T47D (cell line): ENCODE measurements around the gene PTCRA.

Experiments used
- DNase-seq, 2 experiments: peaks; one replicate each; pipeline versions ENCODE4 v3.0.0 to v3.0.0-alpha.2; 2011 to 2012; ENCODE audit warnings: low read depth in 1 of 2, low spot score in 1 of 2
- JUND ChIP-seq: IDR thresholded peaks from 2 replicates; pipeline ENCODE4 v1.6.1; 2012; ENCODE audit warnings: low read depth
- in situ Hi-C: cut with HindIII; loops from 2 replicates; pipeline ENCODE4 v1.10.0; 2016; ENCODE audit warnings: low sequenced_read_pairs, low pct_unique_long_range_greater_than_20kb

PTCRA gene

GRCh38 chr6:42970871-42971612, 55.2 kb downstream of the PTCRA start:
- in situ Hi-C loops, result no loop called here
- DNase-seq, result no peak
- no peak for TF ChIP-seq JUND

DNA sequence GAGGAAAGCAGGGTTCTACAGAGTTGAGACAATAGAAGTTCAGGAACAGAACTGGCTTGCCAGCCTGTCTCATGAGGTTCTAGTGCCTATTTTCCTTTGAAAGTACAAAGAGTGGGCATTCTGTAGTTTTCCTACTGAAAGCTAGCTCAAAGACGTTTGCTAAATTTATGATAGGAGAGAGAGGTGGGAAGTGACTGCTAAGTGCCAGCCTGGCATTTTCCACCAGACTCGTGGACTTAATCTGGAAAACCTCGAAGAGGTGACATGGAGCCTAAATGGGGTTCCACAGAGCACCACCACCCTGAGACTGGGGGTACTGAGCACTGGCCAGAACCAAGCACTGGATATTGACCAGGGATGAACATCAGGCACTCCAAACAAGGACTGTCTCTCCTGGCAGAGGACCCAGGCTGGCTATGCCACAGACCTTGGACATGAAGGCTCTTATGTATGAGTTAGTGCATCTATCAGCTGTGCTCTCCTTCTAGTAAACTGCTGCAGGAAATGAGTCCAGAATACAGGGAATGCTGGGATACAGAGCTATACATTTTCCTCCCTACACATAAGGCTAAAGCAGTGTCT, 56.0 kb downstream of the PTCRA start:
- no peak for TF ChIP-seq JUND
- DNase-seq, result no peak
- in situ Hi-C loops, result no loop called here

DNA sequence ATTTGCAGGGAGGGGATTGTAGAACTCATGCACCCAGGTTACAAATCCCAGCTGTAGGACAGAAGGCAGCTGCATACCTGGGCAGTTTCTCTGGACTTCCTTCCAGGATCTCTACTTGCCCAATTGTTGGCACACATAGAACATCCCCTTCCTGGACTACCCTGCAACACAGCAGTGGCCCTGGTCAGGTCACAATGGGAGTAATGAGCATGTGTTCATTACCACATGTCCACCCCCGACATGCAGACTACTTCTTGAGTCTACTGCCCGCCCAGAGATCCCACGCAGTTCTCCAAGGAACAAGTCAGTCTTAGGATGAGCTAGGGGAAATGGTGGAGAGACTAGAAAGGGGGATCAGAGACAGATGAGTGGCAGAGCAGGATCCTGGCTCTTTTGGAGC, 58.1 kb downstream of the PTCRA start:
- TF ChIP-seq JUND, result no peak
- in situ Hi-C loops, result no loop called here
- DNase-seq, result no peak

DNA sequence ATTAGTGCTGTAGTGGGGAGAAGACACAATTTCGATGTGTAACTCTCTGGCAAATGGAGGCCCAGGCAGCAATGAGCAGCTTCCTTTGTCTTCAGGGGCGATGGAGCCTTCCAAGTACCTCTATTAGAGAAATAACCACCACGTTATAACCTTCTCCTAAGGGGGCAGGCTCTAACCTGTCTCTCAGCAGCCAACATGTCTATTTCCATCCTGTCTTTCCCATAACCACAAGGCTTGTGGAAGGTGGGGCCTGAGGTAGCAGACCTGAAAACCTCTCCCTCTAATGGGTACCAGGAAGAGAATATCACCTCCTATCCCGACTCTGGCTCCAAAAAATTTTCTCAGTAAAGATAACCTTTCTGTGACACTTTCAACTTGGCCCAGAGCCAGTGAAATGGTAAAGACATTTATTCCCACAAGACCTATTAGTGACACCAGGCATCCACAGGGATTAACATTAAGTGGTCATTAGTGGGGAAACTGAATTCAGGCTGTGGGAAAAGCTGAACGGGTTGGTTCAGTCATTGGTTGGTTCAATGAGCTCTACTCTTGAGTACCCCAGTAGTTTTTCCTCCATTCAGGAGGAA, 59.2 kb downstream of the PTCRA start:
- no peak for TF ChIP-seq JUND
- DNase-seq, result no peak

More for the DNA sequence above, 59.2 kb downstream of the PTCRA start:
- in situ Hi-C loops, result no loop called here
